GM12801 (cell line): ENCODE measurements around the gene ZNF24.

ENCODE experiments used
- TF ChIP-seq, protein P1 (sequence below): IDR thresholded peaks from one replicate; pipeline ENCODE4 v1.5.1; 2011; ENCODE audit warnings: control low read depth; ENCODE audit not compliant: insufficient read length; ENCODE audit errors: extremely low read depth

Gene ZNF24

GRCh38 chr18:35343936-35344735, at the start of gene ZNF24:
ZNF24 (minus strand) TSS chr18:35344420; CDS start chr18:35340650, 3,770 bp downstream.
- TF ChIP-seq, protein P1, sequence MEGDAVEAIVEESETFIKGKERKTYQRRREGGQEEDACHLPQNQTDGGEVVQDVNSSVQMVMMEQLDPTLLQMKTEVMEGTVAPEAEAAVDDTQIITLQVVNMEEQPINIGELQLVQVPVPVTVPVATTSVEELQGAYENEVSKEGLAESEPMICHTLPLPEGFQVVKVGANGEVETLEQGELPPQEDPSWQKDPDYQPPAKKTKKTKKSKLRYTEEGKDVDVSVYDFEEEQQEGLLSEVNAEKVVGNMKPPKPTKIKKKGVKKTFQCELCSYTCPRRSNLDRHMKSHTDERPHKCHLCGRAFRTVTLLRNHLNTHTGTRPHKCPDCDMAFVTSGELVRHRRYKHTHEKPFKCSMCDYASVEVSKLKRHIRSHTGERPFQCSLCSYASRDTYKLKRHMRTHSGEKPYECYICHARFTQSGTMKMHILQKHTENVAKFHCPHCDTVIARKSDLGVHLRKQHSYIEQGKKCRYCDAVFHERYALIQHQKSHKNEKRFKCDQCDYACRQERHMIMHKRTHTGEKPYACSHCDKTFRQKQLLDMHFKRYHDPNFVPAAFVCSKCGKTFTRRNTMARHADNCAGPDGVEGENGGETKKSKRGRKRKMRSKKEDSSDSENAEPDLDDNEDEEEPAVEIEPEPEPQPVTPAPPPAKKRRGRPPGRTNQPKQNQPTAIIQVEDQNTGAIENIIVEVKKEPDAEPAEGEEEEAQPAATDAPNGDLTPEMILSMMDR: no peak

- TF ChIP-seq, protein P1: no peak
These were observed 49.5 kb upstream of the ZNF24 start for GRCh38 chr18:35393716-35394115.

GRCh38 chr18:35392375-35392774, 48.2 kb upstream of the ZNF24 start:
- TF ChIP-seq, protein P1: no peak

- TF ChIP-seq, protein P1: no peak
These were observed 46.9 kb upstream of the ZNF24 start for GRCh38 chr18:35390951-35391700.

- TF ChIP-seq, protein P1: no peak
These were observed 44.9 kb upstream of the ZNF24 start for GRCh38 chr18:35389095-35389618.

GRCh38 chr18:35387152-35387571, 42.9 kb upstream of the ZNF24 start:
- TF ChIP-seq, protein P1: no peak

GRCh38 chr18:35386600-35387100, 42.4 kb upstream of the ZNF24 start:
- TF ChIP-seq, protein P1: peak; percentile 20
